SJCRH30 (cell line): ENCODE results near the gene ADO. TPM values are rescaled to one million over a fixed set of nuclear protein-coding genes. Genes with fewer than 3 reads are reported as not detected.

Source experiments
- DNase-seq, 2 experiments: peaks; one replicate each; pipeline ENCODE4 v3.0.0-alpha.2; 2015 to 2020
- H3K27ac ChIP-seq: fragments of 250-450 bp; sonication (Bioruptor Pico); 2 replicates; pipeline ENCODE4 v1.5.1; 2020; ENCODE audit warnings: mild to moderate bottlenecking, moderate library complexity
- H3K27me3 ChIP-seq: fragments of 250-450 bp; sonication (Bioruptor Pico); 2 replicates; pipeline ENCODE4 v1.5.1; 2020; ENCODE audit warnings: mild to moderate bottlenecking, moderate library complexity
- H3K36me3 ChIP-seq: fragments of 250-450 bp; sonication (Bioruptor Pico); 2 replicates; pipeline ENCODE4 v1.5.1; 2020; ENCODE audit warnings: mild to moderate bottlenecking, moderate library complexity
- H3K4me1 ChIP-seq: fragments of 250-450 bp; sonication (Bioruptor Pico); 2 replicates; pipeline ENCODE4 v1.5.1; 2020; ENCODE audit warnings: mild to moderate bottlenecking, moderate library complexity
- H3K4me3 ChIP-seq: fragments of 250-450 bp; sonication (Bioruptor Pico); 2 replicates; pipeline ENCODE4 v1.5.1; 2020; ENCODE audit warnings: mild to moderate bottlenecking, moderate library complexity
- H3K9me3 ChIP-seq: fragments of 250-450 bp; sonication (Bioruptor Pico); replicated peaks from 2 replicates; pipeline ENCODE4 v1.5.1; 2020; ENCODE audit warnings: mild to moderate bottlenecking, moderate library complexity
- total RNA-seq: library from RNA; depleted of rRNA; stranded (reverse); fragments of >200 nt; shearing (Covaris generic); gene quantifications from 2 replicates; pipeline ENCODE4 v1.2.3, GENCODE V29; 2014; rRNA removed

ADO gene
- total RNA-seq, 1 experiment from 2014 or later: 29.9 TPM

DNA sequence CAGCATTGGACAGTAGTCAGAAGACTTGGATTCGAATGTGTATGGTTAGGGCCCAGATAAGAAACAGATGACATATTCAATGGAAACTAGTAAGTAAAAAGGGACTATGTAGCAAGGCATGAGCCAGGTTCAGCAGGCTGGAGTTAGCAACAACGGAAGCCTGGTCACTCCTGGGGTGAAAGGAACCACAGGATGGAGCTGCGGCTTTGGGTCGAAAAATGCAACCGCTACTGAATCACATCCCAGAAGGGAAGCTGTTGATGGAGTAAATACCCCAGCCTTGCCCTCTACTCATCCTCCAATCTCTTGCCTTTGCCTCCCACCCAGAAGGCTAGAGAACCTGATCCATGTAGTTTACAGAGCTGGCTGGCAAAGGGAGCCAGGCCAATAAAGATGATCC, 49.2 kb downstream of the ADO start:
- Histone ChIP-seq H3K27ac (no peak overlapping the region), H3K4me3 (no peak overlapping the region), H3K9me3 (no peaks in the 10 kb centered on the region), H3K36me3 (no peaks in the 10 kb centered on the region), H3K4me1 (no peaks in the 10 kb centered on the region), H3K27me3 (no peaks in the 10 kb centered on the region)
- no peak for DNase-seq

DNA sequence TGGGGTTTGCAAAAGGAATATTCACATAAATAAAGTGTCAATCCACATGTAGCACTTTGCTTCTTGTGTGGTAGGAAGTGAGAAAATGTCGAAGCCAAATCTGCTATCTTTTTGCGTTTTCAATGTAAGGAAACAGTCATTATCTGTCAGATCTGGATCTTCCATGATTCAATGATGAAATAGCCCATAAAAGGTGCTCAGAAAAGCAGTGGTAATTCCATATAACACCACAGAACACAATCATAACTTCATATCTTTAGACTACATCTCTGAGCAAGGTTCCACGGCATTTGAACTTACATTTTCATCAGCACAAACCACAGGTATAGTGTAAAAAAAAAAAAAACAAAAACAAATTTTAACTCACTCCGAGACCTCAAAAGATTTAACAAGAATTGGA, 51.5 kb downstream of the ADO start:
- DNase-seq: no peak
- H3K27me3 ChIP-seq: no peaks in the 10 kb centered on the region
- H3K27ac ChIP-seq: no peak overlapping the region
- no peaks in the 10 kb centered on the region for H3K9me3 ChIP-seq
- no peak overlapping the region for H3K4me3 ChIP-seq
- no peaks in the 10 kb centered on the region for H3K4me1 ChIP-seq
- H3K36me3 ChIP-seq: no peaks in the 10 kb centered on the region

Other genes starting within 250 kb of the ADO start
- gene EGR2, start 11.6 kb downstream of the ADO start, total RNA-seq: 0.71 and 1.3 TPM in 2 replicates